CD4-positive, alpha-beta T cell treated with Interleukin-15 for 1 hour (primary cell): ENCODE data around the gene SPACA6.
A peak's percentile ranks its signal among the peaks of the same experiment; 100 is the strongest.
"Not testable (repeated sequence)": the region's sequence is repeated elsewhere in the genome, so short reads cannot be mapped to it uniquely, and the experiment has no call there.

ENCODE experiments used
- DNase-seq: peaks from one replicate; pipeline ENCODE4 v3.0.0-alpha.2; 2020

Gene SPACA6

DNA sequence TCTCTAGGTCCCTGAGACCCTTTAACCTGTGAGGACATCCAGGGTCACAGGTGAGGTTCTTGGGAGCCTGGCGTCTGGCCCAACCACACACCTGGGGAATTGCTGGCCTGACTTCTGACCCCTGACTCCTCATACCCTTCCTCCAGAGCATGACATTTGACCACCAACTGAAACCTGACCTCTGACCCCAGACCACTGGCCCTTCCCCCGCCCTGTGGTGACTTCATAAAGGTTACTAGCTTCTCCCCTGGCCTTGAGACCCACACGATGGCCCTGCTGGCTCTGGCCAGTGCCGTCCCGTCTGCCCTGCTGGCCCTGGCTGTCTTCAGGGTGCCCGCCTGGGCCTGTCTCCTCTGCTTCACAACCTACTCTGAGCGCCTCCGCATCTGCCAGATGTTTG is at the start of gene SPACA6:
TSS of gene SPACA6 (plus strand) at position 71 of the 400 bp plus-strand sequence. CDS start at position 268, 197 bp downstream.
- DNase-seq: no peak

- no peak for DNase-seq
These were observed 48.4 kb upstream of the SPACA6 start for GRCh38 chr19:51644636-51645271.

GRCh38 chr19:51646730-51647129 is 46.4 kb upstream of the SPACA6 start, which contains the start of gene SIGLEC14:
Gene SIGLEC14, minus strand, starts transcription at chr19:51646825. Its CDS starts 66 bp downstream, at chr19:51646759.
- DNase-seq: not testable (repeated sequence)

DNA sequence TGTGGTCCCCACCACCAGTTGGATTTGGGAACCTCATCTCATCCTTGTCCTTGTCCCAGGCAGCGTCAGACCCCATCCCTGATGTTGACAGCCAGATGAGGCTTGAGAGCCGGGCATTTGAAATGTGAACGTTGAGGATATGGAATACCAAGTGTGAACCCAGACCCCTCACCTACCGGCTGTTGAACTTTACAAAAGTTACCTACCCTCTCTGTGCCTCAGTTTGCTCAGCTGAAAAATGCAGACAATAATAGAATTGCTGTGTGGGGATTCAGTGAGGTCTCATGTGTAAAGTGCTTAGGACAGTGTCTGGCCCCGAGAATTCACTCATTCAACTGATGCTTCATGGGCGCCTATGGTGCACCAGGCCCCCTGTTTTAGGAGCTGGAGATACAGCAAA is 45.8 kb upstream of the SPACA6 start:
- DNase-seq: no peak

DNA sequence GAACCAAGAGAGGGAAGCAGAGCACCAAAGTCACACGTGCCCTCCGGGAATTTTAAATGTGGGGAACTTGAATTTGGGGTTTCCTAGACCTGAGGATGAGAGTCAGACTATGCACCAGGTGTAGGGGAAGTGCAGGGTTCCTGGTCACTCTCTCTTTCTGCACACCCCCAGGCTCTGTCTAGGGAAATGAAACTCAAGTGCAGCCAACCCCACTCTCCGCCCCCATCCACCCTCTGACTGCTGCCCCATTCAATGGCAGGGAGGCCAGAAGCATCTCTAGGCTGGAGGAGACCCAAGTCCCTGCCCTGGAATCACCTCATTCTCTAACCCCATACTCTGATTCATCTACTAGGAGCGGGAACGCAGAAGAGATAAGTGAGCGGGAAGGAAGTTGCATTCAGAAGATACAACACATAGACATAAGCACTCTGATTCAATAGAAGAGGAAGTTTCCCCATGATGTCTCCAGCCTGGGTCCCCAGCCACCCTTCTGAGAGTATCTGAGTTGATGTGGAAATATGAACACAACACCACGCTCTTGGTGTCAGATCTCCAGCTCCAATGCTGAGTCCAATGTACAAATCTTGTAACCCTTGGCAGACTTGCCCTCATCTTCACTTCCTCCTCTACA is 41.8 kb upstream of the SPACA6 start:
- peak; percentile 64 for DNase-seq

GRCh38 chr19:51652266-51652665 is 40.9 kb upstream of the SPACA6 start:
- DNase-seq: no peak

GRCh38 chr19:51653162-51653561 is 40.0 kb upstream of the SPACA6 start:
- no peak for DNase-seq

DNA sequence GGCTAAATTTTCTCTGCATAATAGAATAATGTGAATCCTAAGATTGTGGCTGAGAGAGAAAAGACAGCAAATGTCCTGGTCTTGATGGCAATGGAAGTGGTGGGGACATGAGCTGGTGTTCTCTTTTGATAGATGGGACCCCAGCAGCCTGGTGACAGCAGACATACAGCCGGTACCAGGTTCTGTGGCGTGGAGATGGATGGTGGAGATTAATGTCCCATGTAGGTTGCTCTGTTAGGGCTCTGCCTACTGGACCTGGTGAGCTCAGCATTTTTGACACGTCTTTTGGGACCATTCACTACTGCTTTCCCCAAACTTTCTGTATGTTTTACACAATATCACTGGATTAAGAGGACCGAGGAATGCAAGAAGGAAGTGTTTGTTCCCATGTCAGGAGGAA is 38.3 kb upstream of the SPACA6 start:
- DNase-seq: no peak

GRCh38 chr19:51660975-51661600 is 32.0 kb upstream of the SPACA6 start:
- peak; percentile 33 for DNase-seq

- no peak for DNase-seq
These were observed 29.5 kb upstream of the SPACA6 start for GRCh38 chr19:51663650-51664049.

GRCh38 chr19:51664131-51664530 is 29.0 kb upstream of the SPACA6 start:
- no peak for DNase-seq

DNA sequence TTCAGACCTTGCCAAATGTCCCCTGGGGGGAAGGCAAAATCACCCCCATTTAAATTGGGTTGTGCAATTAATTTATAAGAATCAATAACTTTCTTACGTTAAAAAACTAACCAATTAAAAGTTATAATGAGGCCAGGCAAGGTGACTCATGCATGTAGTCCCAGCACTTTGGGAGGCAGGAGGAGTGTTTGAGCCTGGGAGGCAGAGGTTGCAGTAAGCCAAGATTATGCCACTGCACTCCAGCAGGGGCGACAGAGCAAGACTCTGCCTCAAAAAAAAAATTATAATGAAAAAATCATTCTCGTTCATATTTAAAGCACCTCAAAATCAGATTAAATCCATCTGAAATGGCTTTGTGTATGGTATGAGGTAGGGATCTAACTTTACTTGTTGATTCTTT is 28.1 kb upstream of the SPACA6 start:
- no peak for DNase-seq

- no peak for DNase-seq
These were observed 24.9 kb upstream of the SPACA6 start for GRCh38 chr19:51668216-51668615.

DNA sequence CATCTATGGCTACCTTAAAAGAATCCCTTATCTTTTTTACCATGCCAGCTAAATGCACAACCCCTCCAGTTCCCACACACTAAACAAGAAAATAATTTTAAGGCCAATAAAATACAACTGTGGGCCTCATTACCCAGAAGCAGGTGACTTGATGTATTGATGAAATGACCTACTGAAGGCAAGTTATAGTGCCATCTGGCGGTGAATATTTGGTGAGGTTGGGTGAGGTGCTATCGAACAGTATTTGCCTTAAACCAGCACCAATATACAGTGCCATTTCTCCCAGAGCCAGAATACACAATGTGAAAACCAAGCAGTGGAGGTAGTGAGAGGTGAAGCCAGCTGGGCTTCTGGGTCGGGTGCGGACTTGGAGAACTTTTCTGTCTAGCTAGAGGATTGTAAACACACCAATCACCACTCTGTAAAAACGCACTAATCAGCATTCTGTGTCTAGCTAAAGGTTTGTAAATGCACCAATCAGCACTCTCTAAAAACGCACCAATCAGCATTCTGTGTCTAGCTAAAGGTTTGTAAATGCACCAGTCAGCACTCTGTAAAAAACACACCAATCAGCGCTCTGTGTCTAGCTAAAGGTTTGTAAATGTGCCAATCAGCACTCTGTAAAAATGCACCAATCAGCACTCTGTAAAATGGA is 17.1 kb upstream of the SPACA6 start:
- not testable (repeated sequence) for DNase-seq

- peak; percentile 39 for DNase-seq
These were observed 16.5 kb upstream of the SPACA6 start for GRCh38 chr19:51676566-51677083.

DNA sequence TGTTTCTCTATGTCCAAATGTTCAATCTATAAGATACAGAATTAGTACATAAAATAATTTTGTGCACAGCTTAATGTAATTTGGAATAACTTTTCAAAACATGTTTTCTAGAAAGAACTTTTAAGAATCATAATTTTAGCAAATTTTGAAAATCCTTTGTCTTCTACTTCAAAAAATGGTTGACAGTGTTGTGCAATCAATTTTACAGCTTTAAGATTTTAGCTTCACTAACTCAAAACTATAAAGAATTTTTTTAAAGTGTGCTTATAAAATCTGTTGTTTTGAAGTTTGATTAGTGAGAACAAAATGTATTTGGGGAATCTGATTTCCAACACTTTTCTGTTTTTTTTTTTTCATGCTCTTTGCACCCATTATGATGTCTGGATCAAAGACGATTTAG is 12.7 kb upstream of the SPACA6 start:
- DNase-seq: no peak

- no peak for DNase-seq
These were observed 11.7 kb upstream of the SPACA6 start for GRCh38 chr19:51681286-51681941.

DNA sequence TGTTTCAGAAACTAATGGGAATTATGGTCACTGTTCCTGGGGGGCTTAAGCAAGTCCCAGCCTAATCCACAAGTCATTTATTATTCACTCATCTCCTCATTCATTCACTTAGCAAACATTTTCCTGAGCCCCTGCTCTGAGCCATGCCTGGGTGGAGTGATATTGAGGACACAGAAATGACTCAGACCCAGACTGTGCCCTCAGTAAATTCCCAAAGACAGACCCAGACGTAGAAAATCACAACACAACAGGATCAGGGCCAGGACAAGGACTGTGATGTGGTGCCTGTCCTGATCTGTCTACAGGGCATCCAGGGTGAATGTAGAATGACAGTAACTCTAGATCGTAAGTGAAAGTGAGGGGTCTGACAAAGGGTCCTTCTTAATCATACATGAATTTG is 7.0 kb upstream of the SPACA6 start:
- DNase-seq: no peak

- DNase-seq: no peak
These were observed 5.1 kb upstream of the SPACA6 start for GRCh38 chr19:51687791-51688670.

DNA sequence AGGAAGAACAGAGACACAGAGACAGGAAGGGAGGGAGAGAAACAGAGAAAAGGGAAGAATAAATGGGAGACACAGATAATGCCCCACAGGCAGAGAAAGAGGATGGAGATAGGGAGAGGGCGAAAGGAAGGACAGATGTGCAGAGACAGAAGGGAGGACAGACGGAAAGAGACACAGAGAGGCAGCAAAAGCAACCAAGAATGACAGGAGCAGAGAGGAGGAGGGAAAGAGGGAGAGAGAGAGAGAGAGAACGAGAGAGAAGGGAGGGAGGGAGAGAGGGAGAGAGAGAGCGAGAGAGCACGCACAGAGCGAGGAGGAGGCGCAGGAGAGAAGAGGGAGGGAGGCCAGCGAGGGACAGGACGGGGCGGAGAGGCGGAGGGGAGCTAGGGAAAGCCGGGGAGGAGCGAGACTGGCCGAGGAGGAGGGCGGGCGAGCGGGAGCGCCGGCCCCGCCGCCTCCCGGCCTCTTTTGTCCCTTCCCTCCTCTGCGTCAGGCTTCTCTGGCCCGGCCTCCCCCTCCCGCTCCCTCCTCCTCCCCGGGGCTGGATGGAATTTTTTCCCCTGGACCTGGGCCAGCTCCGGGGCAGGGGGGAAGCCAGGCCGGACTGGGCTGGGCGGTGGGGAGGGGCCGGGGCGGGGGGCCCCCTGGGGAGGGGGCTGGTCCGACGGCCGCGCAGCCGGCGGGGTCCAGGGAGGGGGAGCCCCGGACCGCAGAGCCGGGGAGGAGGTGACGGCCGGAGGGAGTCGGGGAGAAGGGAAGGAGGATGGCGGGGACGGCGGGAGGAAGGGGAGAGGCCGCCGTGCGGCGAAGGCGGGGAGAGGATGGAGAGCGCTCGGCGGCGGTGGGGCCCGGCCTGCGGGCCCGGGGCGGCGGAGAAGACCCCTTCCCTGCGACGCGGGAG is 4.2 kb upstream of the SPACA6 start:
- DNase-seq: no peak
